IPS DF 19.7 (cell line): Measurements from ENCODE around the gene TRAF3.

ENCODE experiments used
- DNase-seq: peaks from one replicate; pipeline ENCODE4 v3.0.0-alpha.2; 2013; ENCODE audit warnings: low read depth, low spot score

TRAF3 gene

GRCh38 chr14:102907980-102908730 is 130.9 kb downstream of the TRAF3 start:
- no peak for DNase-seq

GRCh38 chr14:102908766-102909455 is 131.7 kb downstream of the TRAF3 start:
- no peak for DNase-seq

- no peak for DNase-seq
Measured at GRCh38 chr14:102909462-102909861, 132.2 kb downstream of the TRAF3 start.

- DNase-seq, result no peak
Measured at GRCh38 chr14:102909911-102910310, 132.7 kb downstream of the TRAF3 start.

- no peak for DNase-seq
Measured at GRCh38 chr14:102910442-102910841, 133.2 kb downstream of the TRAF3 start.

- DNase-seq, result no peak
Measured at GRCh38 chr14:102911541-102911951, 134.3 kb downstream of the TRAF3 start.

GRCh38 chr14:102911991-102912761 is 134.9 kb downstream of the TRAF3 start:
- no peak for DNase-seq

GRCh38 chr14:102913341-102914211 is 136.3 kb downstream of the TRAF3 start:
- DNase-seq, result no peak

GRCh38 chr14:102914474-102915291 is 137.4 kb downstream of the TRAF3 start:
- DNase-seq, result no peak

- no peak for DNase-seq
Measured at GRCh38 chr14:102915292-102916110, 138.3 kb downstream of the TRAF3 start.

- no peak for DNase-seq
Measured at GRCh38 chr14:102916347-102917055, 139.3 kb downstream of the TRAF3 start.

- no peak for DNase-seq
Measured at GRCh38 chr14:102917056-102917385, 139.8 kb downstream of the TRAF3 start.

- DNase-seq, result no peak
Measured at GRCh38 chr14:102917469-102918211, 140.4 kb downstream of the TRAF3 start.

- DNase-seq, result no peak
Measured at GRCh38 chr14:102918438-102918837, 141.2 kb downstream of the TRAF3 start.

- no peak for DNase-seq
Measured at GRCh38 chr14:102920273-102920997, 143.2 kb downstream of the TRAF3 start.

GRCh38 chr14:102920998-102921304 is 143.7 kb downstream of the TRAF3 start:
- no peak for DNase-seq

- no peak for DNase-seq
Measured at GRCh38 chr14:102922490-102923200, 145.4 kb downstream of the TRAF3 start, which contains the start of gene AMN. Gene AMN (plus strand): TSS chr14:102922663. CDS start chr14:102922689, 26 bp downstream.
